Measurements from ENCODE around the gene ARL2BP.

ARL2BP gene

GRCh38 chr16:57225978-57226377, 19.1 kb upstream of the ARL2BP start:
- no peak for TF ChIP-seq CTCF (conservative IDR thresholded peaks at IDR 0.05; ENCODE audit: control insufficient read depth, insufficient read depth, low read depth, low read length)
- H3K4me3 ChIP-seq (ENCODE audit: control insufficient read depth, low read depth, low read length) = no peak overlapping the region
- DNase-seq (ENCODE audit: low read depth) = no peak

DNA sequence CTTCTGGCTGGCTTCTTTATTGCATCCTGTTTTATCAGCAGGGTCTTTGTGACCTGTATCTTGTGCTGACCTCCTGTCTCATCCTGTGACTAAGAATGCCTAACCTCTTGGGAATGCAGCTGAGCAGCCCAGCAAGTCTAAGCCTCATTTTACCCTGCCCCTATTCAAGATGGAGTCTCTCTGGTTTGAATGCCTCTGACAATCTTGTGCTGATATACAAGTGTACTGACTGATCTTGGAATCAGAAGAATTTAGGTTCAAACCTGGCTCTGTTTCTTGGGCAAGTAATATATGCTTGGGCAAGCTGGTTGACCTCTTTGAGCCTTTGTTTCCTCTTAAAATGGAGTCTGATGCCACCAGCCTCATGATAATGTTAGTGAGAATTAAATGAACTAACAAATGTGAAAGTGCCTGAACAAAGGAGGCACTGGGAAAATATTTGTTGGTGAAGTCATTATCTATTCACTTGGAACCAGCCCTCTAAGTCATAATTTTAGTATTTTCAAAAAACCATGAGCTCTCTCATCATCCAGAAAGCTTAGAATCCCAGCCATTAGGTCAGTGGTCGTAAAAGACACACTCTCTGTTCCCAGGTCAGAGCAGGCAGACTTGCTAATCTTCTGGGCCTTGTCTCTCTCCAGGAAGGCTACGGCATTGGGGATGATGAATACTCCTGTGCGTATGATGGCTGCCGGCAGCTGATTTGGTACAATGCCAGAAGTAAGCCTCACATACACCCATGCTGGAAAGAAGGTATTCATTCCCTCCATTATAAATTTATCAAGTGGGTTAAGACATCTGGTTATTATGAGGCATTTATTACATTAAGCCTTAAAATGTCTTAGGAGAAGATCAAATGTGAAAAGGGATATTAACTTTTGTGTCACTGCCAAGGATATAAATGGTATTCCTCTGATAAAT, 18.1 kb upstream of the ARL2BP start:
- DNase-seq (ENCODE audit: low read depth) = peak; percentile 41
- no peak for TF ChIP-seq CTCF (conservative IDR thresholded peaks at IDR 0.05; ENCODE audit: control insufficient read depth, insufficient read depth, low read depth, low read length)

DNA sequence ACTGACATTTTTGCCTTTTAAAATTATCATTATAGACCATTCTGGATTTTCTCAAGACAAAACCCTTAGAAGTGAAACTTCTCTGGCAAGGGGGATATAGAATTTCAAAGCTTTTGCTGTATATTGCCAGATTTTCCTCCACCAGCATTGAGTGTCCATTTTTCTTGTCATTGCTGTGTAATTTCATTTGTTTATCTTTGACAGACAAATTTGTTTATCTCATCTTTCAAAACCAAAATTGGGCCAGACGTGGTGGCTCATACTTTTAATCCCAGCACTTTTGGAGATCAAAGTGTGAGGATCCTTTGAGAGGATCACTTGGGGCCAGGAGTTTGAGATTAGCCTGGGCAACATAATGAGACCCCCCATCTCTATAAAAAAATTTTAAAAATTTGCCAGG, 16.0 kb upstream of the ARL2BP start:
- no peak for TF ChIP-seq CTCF (conservative IDR thresholded peaks at IDR 0.05; ENCODE audit: control insufficient read depth, insufficient read depth, low read depth, low read length)
- DNase-seq (ENCODE audit: low read depth) = no peak
- no peak overlapping the region for H3K4me3 ChIP-seq (ENCODE audit: control insufficient read depth, low read depth, low read length)

More for the DNA sequence above, 18.1 kb upstream of the ARL2BP start:
- no peak overlapping the region for H3K4me3 ChIP-seq (ENCODE audit: control insufficient read depth, low read depth, low read length)

- no peak overlapping the region for H3K4me3 ChIP-seq (ENCODE audit: control insufficient read depth, low read depth, low read length)
- TF ChIP-seq CTCF (conservative IDR thresholded peaks at IDR 0.05; ENCODE audit: control insufficient read depth, insufficient read depth, low read depth, low read length) = no peak
Observed at GRCh38 chr16:57231821-57232350, 13.2 kb upstream of the ARL2BP start.

GRCh38 chr16:57233944-57234706, 10.9 kb upstream of the ARL2BP start:
- H3K4me3 ChIP-seq (ENCODE audit: control insufficient read depth, low read depth, low read length) = no peak overlapping the region
- DNase-seq (ENCODE audit: low read depth) = no peak
- TF ChIP-seq CTCF (conservative IDR thresholded peaks at IDR 0.05; ENCODE audit: control insufficient read depth, insufficient read depth, low read depth, low read length) = no peak

More at GRCh38 chr16:57231821-57232350, 13.2 kb upstream of the ARL2BP start:
- no peak for DNase-seq (ENCODE audit: low read depth)

DNA sequence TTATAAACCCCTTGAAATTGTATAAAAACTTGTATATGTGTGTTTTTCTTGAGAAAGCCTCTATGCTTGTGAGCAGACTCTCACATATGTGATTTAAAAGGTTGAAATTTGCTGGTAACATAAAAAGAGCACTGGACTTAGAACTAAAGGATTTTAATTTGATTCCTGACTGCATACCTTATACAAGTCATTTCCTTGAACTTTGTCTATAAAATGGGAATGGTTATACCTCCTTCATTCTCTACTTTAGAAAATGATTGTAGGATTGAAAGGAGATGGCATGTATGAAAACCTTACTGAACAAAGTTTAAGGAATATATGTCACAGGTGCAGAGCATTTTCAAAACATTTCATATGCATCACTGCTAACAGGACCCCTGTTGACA, 10.4 kb upstream of the ARL2BP start:
- no peak for TF ChIP-seq CTCF (conservative IDR thresholded peaks at IDR 0.05; ENCODE audit: control insufficient read depth, insufficient read depth, low read depth, low read length)
- H3K4me3 ChIP-seq (ENCODE audit: control insufficient read depth, low read depth, low read length) = no peak overlapping the region
- no peak for DNase-seq (ENCODE audit: low read depth)

All from fibroblast of mammary gland (primary cell).